Gastroesophageal sphincter (tissue), 4 donors: ENCODE results near the gene MYL6. TPM values are rescaled to one million over a fixed set of nuclear protein-coding genes. Genes with fewer than 3 reads are reported as not detected.

Experiments
- total RNA-seq, 4 donors: library from RNA; depleted of rRNA; stranded (reverse); fragments of >200 nt; gene quantifications; one replicate each; pipeline ENCODE4 v1.1.0, GENCODE V29; 2016

Gene MYL6
- total RNA-seq, 4 donors from 2014 or later: 5,300 to 6,545 (median 5,874) TPM

Other genes starting within 250 kb of the MYL6 start
- 10 to 100 TPM; 20.8 to 30.2 (median 26.8) TPM for gene PYM1, start 230.5 kb upstream of the MYL6 start, total RNA-seq
- gene DGKA, start 227.2 kb upstream of the MYL6 start, total RNA-seq: 10 to 100 TPM; 21.9 to 80.3 (median 37.4) TPM
- gene PMEL, start 192.3 kb upstream of the MYL6 start, total RNA-seq: 1 to 10 TPM in 1 of 4 donors, under 1 TPM in 2, not detected in 1; 0.20 to 4.7 (median 0.67) TPM
- gene CDK2, start 191.5 kb upstream of the MYL6 start, total RNA-seq: 10 to 100 TPM; 22.1 to 54.4 (median 31.2) TPM
- gene RAB5B, start 184.3 kb upstream of the MYL6 start, total RNA-seq: 100 to 1,000 TPM; 113 to 169 (median 142) TPM
- 10 to 100 TPM; 17.3 to 30.7 (median 24.0) TPM for gene SUOX, start 161.1 kb upstream of the MYL6 start, total RNA-seq
- gene IKZF4, start 137.3 kb upstream of the MYL6 start, total RNA-seq: 1 to 10 TPM; 5.1 to 7.3 (median 6.5) TPM
- 1,000 to 10,000 TPM in 2 of 4 donors, 100 to 1,000 TPM in 2; 295 to 1,263 (median 759) TPM for gene RPS26, start 116.4 kb upstream of the MYL6 start, total RNA-seq
- 10 to 100 TPM; 17.3 to 41.1 (median 22.3) TPM for gene ERBB3, start 78.2 kb upstream of the MYL6 start, total RNA-seq
- 100 to 1,000 TPM in 3 of 4 donors, 10 to 100 TPM in 1; 99.4 to 115 (median 110) TPM for gene PA2G4, start 53.8 kb upstream of the MYL6 start, total RNA-seq
- gene RPL41, start 41.7 kb upstream of the MYL6 start, total RNA-seq: 1,000 to 10,000 TPM; 1,487 to 4,346 (median 2,874) TPM
- 1 to 10 TPM; 5.0 to 7.4 (median 5.8) TPM for gene ZC3H10, start 40.1 kb upstream of the MYL6 start, total RNA-seq
- 100 to 1,000 TPM; 128 to 234 (median 167) TPM for gene ESYT1, start 30.1 kb upstream of the MYL6 start, total RNA-seq
- gene MYL6B, start 5.8 kb upstream of the MYL6 start, total RNA-seq: 10 to 100 TPM; 14.3 to 57.9 (median 28.0) TPM
- 100 to 1,000 TPM in 1 of 4 donors, 10 to 100 TPM in 3; 76.5 to 109 (median 85.1) TPM for gene SMARCC2, start 31.1 kb downstream of the MYL6 start, total RNA-seq
- gene RNF41, start 63.6 kb downstream of the MYL6 start, total RNA-seq: 100 to 1,000 TPM in 2 of 4 donors, 10 to 100 TPM in 2; 63.7 to 119 (median 102) TPM
- gene NABP2, start 66.0 kb downstream of the MYL6 start, total RNA-seq: 10 to 100 TPM; 23.7 to 34.7 (median 28.8) TPM
- gene SLC39A5, start 71.7 kb downstream of the MYL6 start, total RNA-seq: 1 to 10 TPM in 1 of 4 donors, not detected in 3; 1.7 TPM
- gene ANKRD52, start 100.0 kb downstream of the MYL6 start, total RNA-seq: 10 to 100 TPM; 12.9 to 37.8 (median 15.6) TPM
- gene COQ10A, start 108.6 kb downstream of the MYL6 start, total RNA-seq: 10 to 100 TPM in 3 of 4 donors, 1 to 10 TPM in 1; 9.3 to 18.4 (median 12.5) TPM
- gene CS, start 142.0 kb downstream of the MYL6 start, total RNA-seq: 100 to 1,000 TPM; 102 to 174 (median 103) TPM
- 10 to 100 TPM; 55.7 to 82.0 (median 65.2) TPM for gene CNPY2, start 157.6 kb downstream of the MYL6 start, total RNA-seq
- gene PAN2, start 175.6 kb downstream of the MYL6 start, total RNA-seq: 10 to 100 TPM; 12.6 to 73.6 (median 30.3) TPM
- not detected for gene IL23A, start 180.5 kb downstream of the MYL6 start, total RNA-seq
- 10 to 100 TPM; 55.4 to 94.6 (median 82.7) TPM for gene STAT2, start 201.7 kb downstream of the MYL6 start, total RNA-seq
- not detected for gene APOF, start 204.5 kb downstream of the MYL6 start, total RNA-seq